T-helper 9 cell (primary cell): Measurements from ENCODE around the gene EFNA2.
"Not testable (repeated sequence)": the region's sequence is repeated elsewhere in the genome, so short reads cannot be mapped to it uniquely, and the experiment has no call there.

Experiments used
- DNase-seq: peaks from one replicate; pipeline ENCODE4 v3.0.0-alpha.2; 2020
- total RNA-seq, 2 donors: gene quantifications; one replicate each; lab custom pipeline; 2026; lab: John Stamatoyannopoulos, UW

Gene EFNA2
- total RNA-seq: 0 to 0.24 reads per million in 2 donors

DNA sequence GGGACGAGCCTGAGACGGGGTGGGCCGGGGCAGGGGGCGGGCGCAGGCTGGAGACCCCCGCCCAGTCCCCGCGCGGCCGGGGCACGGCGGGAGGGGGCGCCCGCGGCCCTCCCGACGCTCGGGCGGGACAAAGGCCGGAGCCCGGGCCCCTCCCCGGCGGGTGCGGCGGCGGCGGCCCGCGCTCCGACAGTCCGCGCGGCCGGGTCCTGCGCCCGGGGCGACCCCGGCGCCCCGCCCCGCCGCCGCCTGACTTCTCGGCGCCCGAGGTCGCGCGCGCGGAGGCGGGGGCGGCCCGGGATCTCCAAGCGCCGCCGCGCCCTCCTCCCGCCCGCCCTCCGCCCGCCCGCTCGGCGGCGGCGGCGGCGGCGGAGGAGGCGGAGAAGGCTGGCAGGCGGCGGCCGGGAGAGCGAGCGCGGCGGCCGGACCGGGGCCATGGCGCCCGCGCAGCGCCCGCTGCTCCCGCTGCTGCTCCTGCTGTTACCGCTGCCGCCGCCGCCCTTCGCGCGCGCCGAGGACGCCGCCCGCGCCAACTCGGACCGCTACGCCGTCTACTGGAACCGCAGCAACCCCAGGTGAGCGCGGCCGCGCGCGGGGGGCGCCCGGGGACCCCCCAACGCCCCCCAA is at the start of gene EFNA2:
Gene EFNA2 (plus strand): TSS at position 137 of the 624 bp plus-strand sequence. CDS start 296 bp downstream, at position 433.
- no peak for DNase-seq

DNA sequence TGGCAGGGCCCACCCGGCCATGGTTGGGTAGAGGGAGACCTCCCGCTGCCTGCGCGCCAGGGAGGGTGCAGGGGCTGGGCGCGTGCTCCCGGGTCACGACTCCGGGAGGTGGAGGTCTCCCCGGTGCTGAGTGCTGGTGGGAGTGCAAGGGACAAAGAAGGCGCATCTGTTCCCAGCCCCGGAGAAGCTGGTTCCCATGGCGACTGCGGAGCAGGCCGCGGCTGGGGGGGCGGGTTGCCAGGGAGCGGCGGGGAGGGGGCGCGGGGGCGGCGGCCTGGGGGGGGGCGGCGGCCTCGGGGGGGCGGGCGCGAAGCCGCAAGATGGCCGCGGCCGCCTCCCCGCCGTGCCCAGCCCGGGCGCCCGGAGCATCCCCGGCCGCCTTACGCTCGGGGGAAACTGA is 49.1 kb upstream of the EFNA2 start:
- DNase-seq: no peak

- DNase-seq: no peak
Measured at GRCh38 chr19:1237027-1237659, 48.5 kb upstream of the EFNA2 start.

DNA sequence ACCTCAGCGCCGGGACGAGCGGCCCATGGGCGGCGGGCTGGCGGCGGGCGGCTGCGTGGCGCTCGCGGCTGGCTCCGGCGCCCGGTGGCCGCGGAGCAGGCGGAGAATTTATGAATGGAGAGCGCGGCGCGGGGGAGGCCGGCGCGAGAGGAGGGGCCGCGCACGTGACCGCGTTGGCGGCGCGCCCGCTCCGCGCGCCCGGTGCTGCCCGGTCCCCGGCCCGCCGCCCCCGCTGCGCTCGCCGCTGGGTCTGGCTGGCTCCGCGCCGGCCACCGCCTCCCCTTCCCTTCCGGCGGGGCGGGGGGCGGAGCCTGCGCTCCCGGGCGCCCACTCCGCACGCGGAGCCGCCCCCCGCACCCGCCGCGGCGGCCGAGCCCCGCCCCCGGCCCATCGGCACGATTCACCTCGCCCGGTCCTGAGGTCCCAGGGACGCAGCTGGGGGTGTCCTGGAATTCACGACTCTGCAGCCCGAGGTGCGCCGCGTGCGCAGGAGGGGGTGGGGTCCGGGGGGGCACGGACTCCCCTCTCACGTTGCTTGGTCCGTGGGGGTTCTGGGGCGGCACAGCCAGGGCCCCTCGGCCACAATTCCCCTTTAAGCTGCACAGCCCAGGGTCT is 47.8 kb upstream of the EFNA2 start, which contains the start of gene CBARP:
Gene CBARP (minus strand): TSS at position 252 of the 615 bp plus-strand sequence. CDS start 1,905 bp downstream, outside the sequence.
- no peak for DNase-seq

DNA sequence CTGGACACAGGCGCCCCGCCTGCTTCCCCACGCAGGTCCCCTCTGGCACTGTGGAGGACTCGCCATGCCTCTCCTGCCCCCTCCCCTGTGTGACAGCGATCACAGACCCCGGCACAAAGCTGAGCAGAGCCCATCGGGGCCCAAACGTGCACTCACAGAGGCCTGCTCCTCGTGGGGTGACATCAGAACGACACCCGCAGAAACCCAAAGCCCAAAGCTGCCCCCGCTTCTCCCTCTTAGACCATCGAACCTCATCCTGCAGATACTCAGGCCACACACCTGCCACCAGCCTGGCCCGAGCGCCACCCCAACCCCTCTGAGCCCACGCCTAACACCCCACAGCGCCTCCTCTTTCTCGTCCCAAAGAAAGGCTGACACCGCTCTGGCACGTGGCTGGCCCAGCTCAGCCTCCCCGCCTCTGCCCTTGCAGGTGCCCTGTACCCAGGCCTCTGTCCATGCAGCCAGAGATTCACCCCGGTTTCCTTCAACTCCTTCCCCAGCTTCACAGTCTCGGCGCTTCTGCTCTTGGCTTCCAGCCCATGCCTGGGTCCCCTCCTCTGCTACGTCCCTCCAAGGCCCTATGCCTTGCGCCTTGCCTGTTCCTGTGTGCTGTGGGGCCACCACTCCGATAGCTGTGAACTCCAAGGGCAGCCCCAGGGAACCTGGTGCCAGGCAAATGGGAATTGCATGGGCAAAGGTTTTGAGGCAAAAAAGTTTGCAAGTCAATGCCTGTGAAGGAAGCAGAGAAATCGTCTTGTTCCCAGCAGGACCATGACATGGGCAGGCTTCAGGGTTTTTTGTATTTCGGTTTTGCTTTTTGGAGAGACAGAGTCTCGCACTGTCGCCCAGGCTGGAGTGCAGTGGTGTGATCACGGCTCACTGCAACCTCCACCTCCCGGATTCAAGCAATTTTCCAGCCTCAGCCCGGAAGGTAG is 47.0 kb upstream of the EFNA2 start:
- DNase-seq: no peak

- no peak for DNase-seq
Measured at GRCh38 chr19:1239420-1239795, 46.3 kb upstream of the EFNA2 start.

DNA sequence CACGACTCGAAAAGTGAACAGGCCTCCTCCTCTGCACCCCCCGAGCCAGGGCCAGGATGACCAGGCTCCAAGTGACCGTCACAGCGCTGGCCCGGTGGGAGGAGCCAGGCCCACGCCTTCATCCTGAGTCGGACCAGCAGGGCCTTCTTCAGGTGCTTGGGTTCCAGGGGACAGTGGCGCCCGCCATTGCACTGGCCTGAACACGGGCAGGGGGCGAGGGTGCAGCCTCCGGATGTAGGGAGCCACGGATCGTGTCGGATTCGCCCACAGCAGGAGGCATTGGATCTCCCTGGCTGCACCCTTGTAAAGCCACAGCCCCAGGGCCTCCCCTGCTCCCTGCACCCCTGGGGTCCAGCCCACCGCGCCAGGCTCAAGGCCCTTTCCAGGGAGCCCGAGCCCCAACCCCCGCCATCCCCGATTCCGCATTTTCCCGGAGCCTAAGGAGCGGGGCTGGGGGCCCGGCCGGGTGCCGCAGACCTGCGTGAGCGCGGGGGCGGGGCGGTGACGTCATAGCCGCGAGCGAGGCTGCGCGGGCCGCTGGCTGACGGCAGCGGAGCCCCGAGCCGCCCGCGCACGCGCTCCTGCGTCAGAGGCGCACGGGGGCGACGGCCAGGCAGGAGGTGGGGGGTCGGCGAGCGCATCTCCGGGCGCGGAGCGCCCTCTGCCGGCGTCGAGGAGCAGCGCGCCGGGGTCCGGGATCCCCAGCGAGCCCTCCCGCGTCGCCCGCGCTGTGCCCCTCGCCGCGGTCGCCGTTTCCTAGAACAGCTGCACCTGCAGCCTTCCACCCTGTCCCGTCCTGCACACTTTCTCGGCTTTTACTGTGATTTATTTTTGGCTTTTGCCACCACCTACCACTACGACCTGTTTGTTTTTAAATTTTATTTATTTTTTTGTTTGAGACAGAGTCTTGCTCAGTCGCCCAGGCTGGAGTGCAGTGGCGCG is 45.6 kb upstream of the EFNA2 start:
- peak; percentile 94 for DNase-seq

- no peak for DNase-seq
Measured at GRCh38 chr19:1240925-1241324, 44.7 kb upstream of the EFNA2 start.

DNA sequence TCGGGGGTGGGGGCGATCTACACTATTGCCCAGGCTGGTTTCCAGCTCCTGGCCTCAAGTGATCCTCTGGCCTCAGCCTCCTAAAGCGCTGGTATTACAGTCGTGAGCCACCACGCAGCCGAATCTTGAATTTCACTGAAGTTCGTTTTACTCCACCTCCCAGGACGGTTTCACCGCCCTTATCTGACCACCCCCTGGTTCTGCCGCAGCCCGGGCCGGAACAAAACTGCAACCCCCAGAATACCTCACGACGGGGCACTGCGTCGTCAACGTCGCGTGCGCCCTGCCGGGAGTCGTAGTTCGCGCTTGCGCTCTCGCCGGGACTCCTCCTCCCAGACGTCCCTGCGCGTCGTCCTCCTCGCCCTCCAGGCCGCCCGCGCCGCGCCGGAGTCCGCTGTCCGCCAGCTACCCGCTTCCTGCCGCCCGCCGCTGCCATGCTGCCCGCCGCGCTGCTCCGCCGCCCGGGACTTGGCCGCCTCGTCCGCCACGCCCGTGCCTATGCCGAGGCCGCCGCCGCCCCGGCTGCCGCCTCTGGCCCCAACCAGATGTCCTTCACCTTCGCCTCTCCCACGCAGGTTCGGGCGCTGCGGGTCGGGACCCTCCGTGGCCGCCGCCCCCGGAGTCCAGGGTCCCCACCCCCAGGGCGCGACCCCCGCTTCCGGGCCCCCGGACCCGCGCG is 44.1 kb upstream of the EFNA2 start, which contains the start of gene ATP5F1D:
Gene ATP5F1D (plus strand): TSS at position 335 of the 679 bp plus-strand sequence. CDS start 100 bp downstream, at position 435.
- peak; percentile 83 for DNase-seq

DNA sequence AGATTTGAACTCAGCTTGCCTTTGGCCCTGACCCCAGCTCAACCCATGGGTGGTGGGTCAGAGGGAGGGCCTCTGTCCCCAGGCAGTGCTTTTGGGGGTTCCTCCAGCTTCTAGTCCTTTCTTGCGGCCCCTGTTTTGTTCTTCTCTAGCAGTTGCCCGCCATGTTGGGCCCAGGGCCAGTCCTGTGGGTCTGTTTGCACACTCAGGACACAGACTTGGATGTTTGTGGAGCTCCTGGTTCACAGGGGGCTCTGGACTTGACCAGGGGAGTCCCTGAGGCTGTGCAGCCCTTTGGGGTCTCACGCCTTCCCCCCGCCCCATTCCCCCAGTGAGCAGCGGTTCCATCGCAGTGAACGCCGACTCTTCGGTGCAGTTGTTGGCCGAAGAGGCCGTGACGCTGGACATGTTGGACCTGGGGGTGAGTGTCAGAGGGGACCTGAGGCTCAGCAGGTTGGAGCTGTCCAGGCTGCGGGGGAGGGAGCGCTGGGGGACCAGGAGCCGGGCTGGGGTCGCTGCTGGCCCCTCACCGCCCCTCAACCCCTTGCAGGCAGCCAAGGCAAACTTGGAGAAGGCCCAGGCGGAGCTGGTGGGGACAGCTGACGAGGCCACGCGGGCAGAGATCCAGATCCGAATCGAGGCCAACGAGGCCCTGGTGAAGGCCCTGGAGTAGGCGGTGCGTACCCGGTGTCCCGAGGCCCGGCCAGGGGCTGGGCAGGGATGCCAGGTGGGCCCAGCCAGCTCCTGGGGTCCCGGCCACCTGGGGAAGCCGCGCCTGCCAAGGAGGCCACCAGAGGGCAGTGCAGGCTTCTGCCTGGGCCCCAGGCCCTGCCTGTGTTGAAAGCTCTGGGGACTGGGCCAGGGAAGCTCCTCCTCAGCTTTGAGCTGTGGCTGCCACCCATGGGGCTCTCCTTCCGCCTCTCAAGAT is 41.6 kb upstream of the EFNA2 start:
- peak; percentile 83 for DNase-seq

- no peak for DNase-seq
Measured at GRCh38 chr19:1244693-1245451, 40.8 kb upstream of the EFNA2 start.

DNA sequence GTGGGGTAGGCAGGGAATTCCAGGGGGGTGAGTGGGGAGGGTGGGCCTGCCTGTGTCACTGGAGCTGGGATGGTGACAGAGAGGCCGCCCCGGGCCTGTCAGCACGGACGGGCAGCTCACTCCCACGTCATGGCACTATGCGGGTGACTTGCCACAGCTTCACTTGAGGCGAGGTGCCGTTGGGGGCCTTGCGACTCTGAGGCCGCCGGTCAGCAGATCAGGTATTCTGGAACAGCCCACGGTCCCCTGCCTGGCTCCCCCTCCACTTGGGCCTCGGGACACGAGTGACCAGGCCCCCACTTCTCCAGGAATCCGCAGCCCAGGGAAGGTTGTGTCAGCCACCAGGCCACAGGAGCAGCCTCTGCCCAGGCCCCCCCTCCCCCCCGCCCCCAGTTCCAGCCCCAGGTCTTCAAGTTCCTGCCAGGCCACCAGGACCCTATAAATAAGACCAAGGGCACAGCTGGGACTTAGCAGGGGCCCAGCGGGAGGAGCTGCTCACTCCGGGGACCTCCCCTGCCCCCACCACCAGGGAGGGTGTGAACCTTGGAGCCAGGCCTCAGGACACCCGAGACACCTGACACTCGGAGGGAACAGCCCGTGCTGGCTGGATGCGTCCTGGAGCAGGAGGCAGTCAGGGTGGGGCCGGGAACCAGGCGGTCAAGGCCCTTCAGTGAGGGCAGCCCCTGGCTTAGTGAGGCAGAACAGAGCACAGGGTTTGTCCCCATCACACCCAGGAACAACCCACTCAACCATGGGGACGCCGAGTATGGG is 40.0 kb upstream of the EFNA2 start:
- DNase-seq: no peak

DNA sequence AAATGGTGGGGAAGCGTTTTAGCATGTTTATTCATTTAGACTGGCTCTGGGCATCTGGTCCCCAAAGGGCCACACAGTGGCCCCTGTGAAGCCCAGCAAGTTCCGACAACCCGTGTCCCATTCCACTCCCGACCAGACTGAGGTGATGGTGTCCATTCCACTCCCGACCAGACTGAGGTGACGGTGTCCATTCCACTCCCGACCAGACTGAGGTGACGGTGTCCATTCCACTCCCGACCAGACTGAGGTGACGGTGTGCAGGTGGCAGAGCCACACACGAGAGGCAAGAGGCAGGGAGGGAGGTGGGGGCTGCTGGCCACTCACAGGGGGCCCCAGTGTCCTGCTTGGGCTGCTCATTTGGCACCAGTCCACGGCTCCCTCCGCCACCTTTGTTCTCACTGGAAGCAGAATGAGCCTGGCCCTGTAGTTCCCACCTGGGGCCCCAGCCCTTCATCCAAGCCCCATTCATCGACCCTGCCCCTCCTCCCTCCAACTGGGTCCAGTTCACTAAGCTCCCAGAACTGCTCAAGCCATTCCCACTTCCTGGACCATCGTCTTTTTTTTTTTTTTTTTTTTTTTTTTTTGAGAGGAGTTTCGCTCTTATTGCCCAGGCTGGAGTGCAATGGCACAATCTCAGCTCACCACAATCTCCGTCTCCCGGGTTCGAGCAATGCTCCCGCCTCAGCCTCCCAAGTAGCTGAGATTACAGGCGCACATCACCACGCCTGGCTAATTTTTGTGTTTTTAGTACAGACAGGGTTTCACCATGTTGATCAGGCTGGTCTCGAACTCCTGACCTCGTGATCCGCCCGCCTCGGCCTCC is 39.2 kb upstream of the EFNA2 start:
- DNase-seq: not testable (repeated sequence)

GRCh38 chr19:1247748-1248138 is 37.9 kb upstream of the EFNA2 start:
- DNase-seq: no peak

GRCh38 chr19:1248139-1248785 is 37.4 kb upstream of the EFNA2 start, which contains the start of gene MIDN:
TSS of gene MIDN (plus strand) at chr19:1248583. CDS start at chr19:1250297, 1,714 bp downstream.
- peak; percentile 76 for DNase-seq

DNA sequence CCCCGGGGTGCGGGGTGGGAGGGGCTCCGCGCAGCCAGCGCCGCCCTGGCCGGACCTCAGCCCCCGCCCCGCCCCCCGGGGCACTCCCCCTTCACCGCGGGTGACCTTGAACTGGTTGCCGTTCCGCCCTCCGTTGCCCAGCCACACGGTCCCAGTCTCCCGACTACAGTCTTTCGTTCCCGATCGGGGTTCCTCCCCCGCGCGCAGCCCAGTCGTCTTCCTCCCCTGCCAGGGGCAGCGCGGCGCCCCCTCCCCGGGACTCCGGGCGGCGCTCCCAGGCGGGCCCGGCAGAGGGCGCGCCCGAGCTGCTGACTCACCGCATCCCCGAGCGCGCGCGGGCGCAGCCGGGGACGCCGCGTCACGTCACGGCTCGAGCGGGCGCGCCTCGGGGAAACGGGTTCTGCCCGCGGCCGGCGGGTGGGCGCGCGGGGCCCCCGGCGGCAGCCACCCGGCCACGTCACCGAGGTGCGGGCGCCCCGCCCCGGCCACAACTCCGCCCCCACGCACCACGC is 36.8 kb upstream of the EFNA2 start:
- DNase-seq: peak; percentile 83
